Measurements from ENCODE around the gene NF1.
"Not testable (repeated sequence)": the region's sequence is repeated elsewhere in the genome, so short reads cannot be mapped to it uniquely, and the experiment has no call there.

NF1 gene

GRCh38 chr17:31345191-31345747 lies 250.5 kb downstream of the NF1 start:
- not testable (repeated sequence) for DNase-seq

- DNase-seq = no peak
These were observed 254.7 kb downstream of the NF1 start for GRCh38 chr17:31349454-31349853.

DNA sequence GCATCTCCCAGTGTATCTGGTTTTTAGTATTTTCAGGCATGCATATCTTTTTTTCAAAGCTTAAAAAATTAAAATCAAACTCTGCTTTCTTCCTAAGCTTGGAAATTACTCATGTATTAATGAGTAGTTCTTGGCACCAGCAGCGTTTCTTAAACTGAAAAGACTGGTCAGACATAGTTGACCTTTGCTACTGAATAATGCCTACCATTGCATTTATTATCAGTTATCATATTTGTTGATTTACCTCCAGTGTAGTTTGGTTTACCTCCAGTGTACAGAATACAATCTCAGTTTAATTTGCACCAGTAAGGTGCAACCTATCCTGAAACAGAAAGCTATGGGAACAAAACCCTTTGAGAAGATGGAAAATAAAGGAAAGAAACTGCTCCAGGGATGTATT lies 261.2 kb downstream of the NF1 start:
- no peak for DNase-seq

GRCh38 chr17:31357091-31357490 lies 262.3 kb downstream of the NF1 start:
- DNase-seq = no peak

DNA sequence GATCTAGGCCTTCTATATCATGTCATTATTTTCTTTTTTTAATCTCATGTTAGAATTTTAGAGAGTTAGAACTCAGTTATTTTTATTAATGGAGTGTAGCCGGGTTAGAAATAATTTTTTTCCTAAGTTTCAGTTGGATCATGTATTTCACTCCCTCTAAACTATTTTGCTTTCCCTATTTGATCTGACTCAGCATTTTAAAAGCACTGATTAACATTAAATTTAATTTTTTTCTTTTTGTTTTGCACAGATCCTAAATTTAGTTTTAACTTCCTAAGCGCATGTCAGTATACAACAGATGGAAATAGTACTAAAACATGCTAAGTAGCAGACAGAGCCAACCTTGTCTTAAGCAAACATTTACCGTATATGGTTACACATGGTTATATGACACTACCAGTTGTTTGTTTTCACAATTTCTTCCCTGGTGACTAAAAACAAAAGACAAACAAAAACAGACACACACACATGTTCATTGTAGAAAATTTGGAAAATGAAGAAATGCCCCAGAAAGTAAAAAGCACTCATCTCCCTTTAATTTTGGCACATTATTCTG lies 263.1 kb downstream of the NF1 start:
- no peak for DNase-seq

DNA sequence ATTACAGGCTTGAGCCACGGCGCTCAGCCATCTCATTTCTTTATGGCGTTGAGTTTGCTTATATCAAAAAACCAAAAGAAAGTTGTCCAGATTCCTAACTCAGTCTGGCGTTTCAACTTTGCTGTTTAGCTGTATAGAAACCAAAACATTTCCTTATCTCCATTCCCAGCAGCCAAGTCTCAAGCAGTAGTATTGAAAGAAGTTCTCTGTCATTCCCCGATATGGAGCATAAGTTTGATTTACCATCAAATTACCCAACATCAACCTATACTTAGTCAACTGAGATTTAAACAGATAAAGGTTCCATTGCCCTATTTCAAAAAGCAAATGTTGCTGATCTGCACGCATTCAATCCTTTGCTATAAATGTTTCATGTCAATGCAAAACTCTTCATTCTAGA lies 269.2 kb downstream of the NF1 start:
- DNase-seq = no peak

- DNase-seq = no peak
These were observed 271.3 kb downstream of the NF1 start for GRCh38 chr17:31366088-31366487.

GRCh38 chr17:31369266-31369665 lies 274.5 kb downstream of the NF1 start:
- no peak for DNase-seq

- peak; percentile 38 to 58 for DNase-seq
These were observed 276.8 kb downstream of the NF1 start for GRCh38 chr17:31371511-31372097.

DNA sequence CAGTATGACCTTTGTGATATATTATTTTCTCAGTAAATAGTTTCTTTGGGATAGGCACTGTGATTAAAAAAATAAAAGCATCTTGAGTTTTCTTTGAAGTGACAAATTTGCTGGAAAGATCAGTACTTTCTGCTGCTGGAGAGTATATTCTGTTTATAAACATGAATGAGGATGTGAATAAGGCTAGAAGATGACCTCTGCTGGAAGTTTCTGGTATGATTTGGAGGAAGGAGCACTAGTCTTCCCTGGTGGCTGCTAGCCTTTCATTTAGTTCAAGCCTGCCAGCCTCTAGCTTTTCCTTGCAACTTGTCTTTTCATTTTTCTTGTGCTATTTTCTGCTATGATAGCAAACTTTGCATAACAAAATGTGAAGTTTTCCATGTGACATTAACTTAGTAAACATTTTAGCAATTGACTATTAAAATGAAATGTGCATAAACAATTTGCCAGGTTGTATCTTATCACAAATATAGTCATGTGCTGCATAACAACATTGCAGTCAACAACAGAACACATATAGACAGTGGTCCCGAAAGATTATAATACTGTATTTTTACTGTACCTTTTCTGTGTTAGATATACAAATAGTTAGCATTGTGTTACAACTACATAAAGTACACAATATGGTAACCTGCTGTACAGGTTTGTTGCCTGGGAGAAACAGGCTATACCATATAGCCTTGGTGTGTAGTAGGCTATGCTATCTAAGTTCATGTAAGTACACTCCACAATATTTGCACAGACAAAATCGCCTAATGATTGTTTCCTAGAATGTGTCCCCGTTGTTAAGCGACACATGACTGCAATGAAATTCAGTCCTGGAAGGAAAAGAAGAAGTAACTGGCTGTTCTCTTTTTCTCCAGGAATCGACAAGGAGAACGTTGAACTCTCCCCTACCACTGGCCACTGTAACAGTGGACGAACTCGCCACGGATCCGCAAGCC lies 278.6 kb downstream of the NF1 start:
- peak; percentile 53 to 81 for DNase-seq

DNA sequence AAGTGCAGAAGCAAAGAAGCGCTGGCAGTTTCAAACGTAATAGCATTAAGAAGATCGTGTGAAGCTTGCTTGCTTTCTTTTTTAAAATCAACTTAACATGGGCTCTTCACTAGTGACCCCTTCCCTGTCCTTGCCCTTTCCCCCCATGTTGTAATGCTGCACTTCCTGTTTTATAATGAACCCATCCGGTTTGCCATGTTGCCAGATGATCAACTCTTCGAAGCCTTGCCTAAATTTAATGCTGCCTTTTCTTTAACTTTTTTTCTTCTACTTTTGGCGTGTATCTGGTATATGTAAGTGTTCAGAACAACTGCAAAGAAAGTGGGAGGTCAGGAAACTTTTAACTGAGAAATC lies 279.3 kb downstream of the NF1 start:
- no peak for DNase-seq

DNA sequence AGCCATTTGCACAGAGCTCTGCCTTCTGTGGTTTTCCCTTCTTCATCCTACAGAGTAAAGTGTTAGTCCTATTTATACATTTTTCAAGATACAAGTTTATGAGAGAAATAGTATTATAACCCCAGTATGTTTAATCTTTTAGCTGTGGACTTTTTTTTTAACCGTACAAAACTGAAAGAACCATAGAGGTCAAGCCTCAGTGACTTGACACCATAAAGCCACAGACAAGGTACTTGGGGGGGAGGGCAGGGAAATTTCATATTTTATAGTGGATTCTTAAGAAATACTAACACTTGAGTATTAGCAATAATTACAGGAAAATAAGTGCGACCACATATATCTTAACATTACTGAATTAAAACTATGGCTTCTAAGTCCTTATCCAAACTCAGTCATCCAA lies 279.7 kb downstream of the NF1 start:
- DNase-seq = no peak

GRCh38 chr17:31378638-31379037 lies 283.9 kb downstream of the NF1 start:
- no peak for DNase-seq

GRCh38 chr17:31379597-31380205 lies 284.9 kb downstream of the NF1 start:
- DNase-seq = no peak

- no peak for DNase-seq
These were observed 286.4 kb downstream of the NF1 start for GRCh38 chr17:31381165-31381668.

DNA sequence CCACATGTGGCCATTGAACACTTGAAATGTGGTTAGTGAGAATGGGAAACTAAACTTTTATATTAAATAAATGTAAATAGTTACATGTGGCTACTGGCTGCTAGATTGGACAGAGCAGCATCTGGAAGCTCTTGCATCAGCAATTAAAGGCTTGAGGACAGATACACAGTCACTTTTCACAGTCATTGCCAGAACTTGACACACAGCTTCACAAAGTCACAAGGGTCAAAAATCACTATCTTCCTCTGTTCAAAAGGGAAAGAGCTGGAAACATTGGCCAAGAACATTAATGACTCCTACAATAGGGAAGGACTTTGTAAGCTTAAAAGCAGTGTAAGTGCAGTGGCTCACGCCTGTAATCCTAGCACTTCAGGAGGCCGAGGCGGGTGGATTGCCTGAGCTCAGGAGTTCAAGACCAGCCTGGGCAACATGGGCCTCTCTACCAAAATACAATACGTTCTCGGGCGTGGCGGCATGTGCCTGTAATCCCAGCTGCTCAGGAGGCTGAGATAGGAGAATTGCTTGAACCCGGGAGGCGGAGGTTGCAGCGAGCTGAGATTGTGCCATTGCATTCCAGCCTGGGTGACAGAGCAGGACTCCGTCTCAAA lies 288.0 kb downstream of the NF1 start:
- DNase-seq = not testable (repeated sequence)

- peak; percentile 23 to 57 for DNase-seq
These were observed 288.7 kb downstream of the NF1 start for GRCh38 chr17:31383488-31383887.

GRCh38 chr17:31385428-31386285 lies 290.9 kb downstream of the NF1 start:
- DNase-seq = no peak

DNA sequence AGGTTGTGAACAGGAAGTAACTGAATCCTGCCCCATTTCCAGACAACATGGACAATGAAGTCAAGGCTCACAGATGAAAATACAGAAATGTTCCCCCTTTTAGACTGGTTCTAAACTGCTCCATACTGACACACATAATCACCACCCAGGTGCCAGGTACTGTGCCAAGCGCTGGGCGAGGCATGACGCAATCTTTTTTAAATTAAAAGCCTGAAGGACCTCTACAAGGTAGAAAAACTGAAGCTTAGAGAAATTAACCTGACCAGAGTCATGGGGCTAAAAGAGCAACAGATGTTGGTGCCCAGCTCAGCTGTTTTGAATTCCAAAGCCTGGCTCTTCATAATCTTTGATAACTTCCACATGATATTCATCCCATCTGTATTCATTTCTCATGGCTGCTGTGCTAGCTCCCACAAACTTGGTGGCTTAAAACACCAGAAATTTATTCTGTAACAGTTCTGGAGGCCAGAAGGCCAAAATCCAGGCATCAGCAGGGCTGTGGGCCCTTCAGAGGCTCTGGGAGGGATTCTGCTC lies 291.8 kb downstream of the NF1 start:
- DNase-seq = peak; percentile 17 to 64

GRCh38 chr17:31387438-31387837 lies 292.7 kb downstream of the NF1 start:
- DNase-seq = no peak

GRCh38 chr17:31388351-31388750 lies 293.6 kb downstream of the NF1 start:
- DNase-seq = no peak

All from NCI-H524 (cell line).